A673 (cell line): ENCODE measurements around the gene DPP7. TPM values are rescaled to one million over a fixed set of nuclear protein-coding genes. Genes with fewer than 3 reads are reported as not detected.
A peak's percentile ranks its signal among the peaks of the same experiment; 100 is the strongest.

ENCODE experiments used
- BruUV-seq: library from RNA; stranded (reverse); fragments of 400-500 nt; replicated peaks from 2 replicates; lab custom pipeline; 2021; lab: Mats Ljungman, UMichigan
- CTCF ChIA-PET: fragments of 300-600 bp; sonication (Branson Sonifier 250); formaldehyde crosslinking; loops from one replicate; lab custom pipeline; 2022; ENCODE audit warnings: antibody characterized with exemption; lab: Charles Lee
- POLR2A ChIA-PET: fragments of 300-600 bp; sonication (Branson Sonifier 250); formaldehyde crosslinking; loops from one replicate; lab custom pipeline; 2022; ENCODE audit warnings: antibody characterized with exemption; ENCODE audit not compliant: low non-redundant PET; lab: Charles Lee
- DNase-seq: peaks from one replicate; pipeline ENCODE4 v3.0.0-alpha.2; 2015; ENCODE audit warnings: low spot score
- H3K27ac ChIP-seq: fragments of 200-600 bp; sonication (generic); 2 replicates; pipeline ENCODE4 v1.5.1; 2016; ENCODE audit warnings: mixed run types, low read depth, mild to moderate bottlenecking, mixed read lengths, antibody characterized with exemption, low read length; ENCODE audit not compliant: poor library complexity, severe bottlenecking
- H3K27me3 ChIP-seq: fragments of 200-600 bp; sonication (generic); replicated peaks from 2 replicates; pipeline ENCODE4 v1.6.1; 2017; ENCODE audit warnings: mixed run types, low read depth, mild to moderate bottlenecking, mixed read lengths, antibody characterized with exemption, low read length; ENCODE audit not compliant: insufficient read depth, poor library complexity
- H3K36me3 ChIP-seq: fragments of 200-600 bp; sonication (generic); 2 replicates; pipeline ENCODE4 v1.6.1; 2016; ENCODE audit warnings: mixed run types, mild to moderate bottlenecking, mixed read lengths, antibody characterized with exemption, low read length; ENCODE audit not compliant: insufficient read depth, poor library complexity, severe bottlenecking
- H3K4me1 ChIP-seq: fragments of 200-600 bp; sonication (generic); 2 replicates; pipeline ENCODE4 v1.6.1; 2017; ENCODE audit warnings: mixed run types, mild to moderate bottlenecking, mixed read lengths, antibody characterized with exemption, low read length; ENCODE audit not compliant: insufficient read depth, poor library complexity, severe bottlenecking
- H3K4me3 ChIP-seq: fragments of 200-600 bp; sonication (generic); 2 replicates; pipeline ENCODE4 v1.5.1; 2016; ENCODE audit warnings: low read depth, mixed run types, mild to moderate bottlenecking, mixed read lengths, low read length; ENCODE audit not compliant: poor library complexity, severe bottlenecking
- H3K9me3 ChIP-seq: fragments of 200-600 bp; sonication (generic); 2 replicates; pipeline ENCODE4 v1.6.1; 2016; ENCODE audit warnings: mixed run types, low read depth, mild to moderate bottlenecking, mixed read lengths, antibody characterized with exemption, low read length; ENCODE audit not compliant: poor library complexity, severe bottlenecking
- CTCF ChIP-seq: fragments of 300-800, 200-600 bp; sonication (generic); conservative IDR thresholded peaks from 2 replicates; pipeline ENCODE4 v1.5.1; 2017; ENCODE audit warnings: low read depth, mild to moderate bottlenecking, antibody characterized with exemption, low read length, moderate library complexity, mixed read lengths
- EZH2 ChIP-seq: fragments of 200-600 bp; sonication (generic); IDR thresholded peaks from 2 replicates; pipeline ENCODE4 v1.6.1; 2017; ENCODE audit warnings: borderline replicate concordance, low read depth, mild to moderate bottlenecking, mixed read lengths, antibody characterized with exemption, low read length; ENCODE audit not compliant: poor library complexity, severe bottlenecking
- intact Hi-C: fragments of 100-400 bp; cut with micrococcal nuclease; formaldehyde crosslinking; loops from one replicate; pipeline ENCODE4 v1.10.0; 2022; ENCODE audit not compliant: unreplicated experiment
- total RNA-seq: library from RNA; stranded (reverse); gene quantifications from 2 replicates; pipeline ENCODE4 v1.2.3, GENCODE V29; 2021

The DPP7 gene
- total RNA-seq, 1 experiment from 2014 or later = 120 TPM

- no peaks in the 10 kb centered on the region for H3K27me3 ChIP-seq
- DNase-seq = no peak
- peaks cover 5% of the 10 kb centered on the region for H3K4me1 ChIP-seq
- no peak overlapping the region for H3K27ac ChIP-seq
- ChIA-PET CTCF (no interaction called here), POLR2A (no interaction called here)
- intact Hi-C loops = no loop called here
- TF ChIP-seq CTCF = no peak
- TF ChIP-seq EZH2 = no peak
- peak overlapping the region; percentile 59 for H3K4me3 ChIP-seq
- BruUV-seq = no TSS peak
- H3K36me3 ChIP-seq = peaks cover 5% of the 10 kb centered on the region
- H3K9me3 ChIP-seq = no peaks in the 10 kb centered on the region
These were observed 36.5 kb downstream of the DPP7 start for GRCh38 chr9:137077758-137078693.

GRCh38 chr9:137077010-137077747, 37.4 kb downstream of the DPP7 start, which contains the start of gene UAP1L1:
TSS of gene UAP1L1 (plus strand) at chr9:137077517. CDS start at chr9:137077533, 16 bp downstream.
- H3K4me3 ChIP-seq = peak within 1 kb of the TSS; percentile 59
- H3K27ac ChIP-seq = no peak within 1 kb of the TSS
- no peak for TF ChIP-seq CTCF
- no peak for TF ChIP-seq EZH2
- ChIA-PET POLR2A (no interaction called here), CTCF (interaction anchor here (0.5 to 1.1 kb wide), 2 partner anchors 10 to 27 kb away, joined by 3 read pairs; no protein-coding TSS in a partner anchor)
- H3K36me3 ChIP-seq = peaks cover 5% of the 10 kb centered on the region
- BruUV-seq = no TSS peak
- peak; percentile 58 for DNase-seq
- H3K4me1 ChIP-seq = peaks cover 5% of the 10 kb centered on the region
- H3K27me3 ChIP-seq = no peaks in the 10 kb centered on the region
- intact Hi-C loops = no loop called here
- H3K9me3 ChIP-seq = no peaks in the 10 kb centered on the region

GRCh38 chr9:137076636-137077009, 37.9 kb downstream of the DPP7 start:
- POLR2A ChIA-PET = no interaction called here
- no peak for DNase-seq
- H3K9me3 ChIP-seq = no peaks in the 10 kb centered on the region
- no peaks in the 10 kb centered on the region for H3K27me3 ChIP-seq
- peak overlapping the region; percentile 59 for H3K4me3 ChIP-seq
- no peak overlapping the region for H3K27ac ChIP-seq
- intact Hi-C loops = no loop called here
- peaks cover 5% of the 10 kb centered on the region for H3K36me3 ChIP-seq
- CTCF ChIA-PET = interaction anchor here (0.5 to 1.1 kb wide), 2 partner anchors 9 to 26 kb away, joined by 3 read pairs; no protein-coding TSS in a partner anchor
- peaks cover 5% of the 10 kb centered on the region for H3K4me1 ChIP-seq
- BruUV-seq = no TSS peak
- TF ChIP-seq CTCF = no peak
